CD4-positive, alpha-beta T cell treated with Interleukin-21 for 1 hour (primary cell): ENCODE data around the gene TUBA3E.
"Not testable (repeated sequence)": the region's sequence is repeated elsewhere in the genome, so short reads cannot be mapped to it uniquely, and the experiment has no call there.

Experiments
- DNase-seq: peaks from one replicate; pipeline ENCODE4 v3.0.0-alpha.2; 2020

Gene TUBA3E

GRCh38 chr2:130198343-130198742, at the start of gene TUBA3E:
Gene TUBA3E, minus strand, starts transcription at chr2:130198439. Its CDS starts 79 bp downstream, at chr2:130198360.
- no peak for DNase-seq

GRCh38 chr2:130246430-130246829, 48.2 kb upstream of the TUBA3E start:
- DNase-seq = no peak

- no peak for DNase-seq
These were observed 47.7 kb upstream of the TUBA3E start for GRCh38 chr2:130245976-130246375.

- DNase-seq = no peak
These were observed 45.1 kb upstream of the TUBA3E start for GRCh38 chr2:130243359-130243758.

GRCh38 chr2:130241041-130241707, 42.9 kb upstream of the TUBA3E start:
- no peak for DNase-seq

- not testable (repeated sequence) for DNase-seq
These were observed 41.3 kb upstream of the TUBA3E start for GRCh38 chr2:130239581-130239980.

GRCh38 chr2:130233066-130233465, 34.8 kb upstream of the TUBA3E start:
- not testable (repeated sequence) for DNase-seq

GRCh38 chr2:130231656-130232055, 33.4 kb upstream of the TUBA3E start:
- DNase-seq = no peak

GRCh38 chr2:130230907-130231306, 32.7 kb upstream of the TUBA3E start:
- DNase-seq = not testable (repeated sequence)

- not testable (repeated sequence) for DNase-seq
These were observed 32.1 kb upstream of the TUBA3E start for GRCh38 chr2:130230376-130230775.

- peak; percentile 37 for DNase-seq
These were observed 30.9 kb upstream of the TUBA3E start for GRCh38 chr2:130229161-130229510.

GRCh38 chr2:130228467-130229160, 30.4 kb upstream of the TUBA3E start:
- not testable (repeated sequence) for DNase-seq

GRCh38 chr2:130228005-130228404, 29.8 kb upstream of the TUBA3E start:
- not testable (repeated sequence) for DNase-seq

GRCh38 chr2:130222523-130222922, 24.3 kb upstream of the TUBA3E start:
- not testable (repeated sequence) for DNase-seq

- DNase-seq = not testable (repeated sequence)
These were observed 22.3 kb upstream of the TUBA3E start for GRCh38 chr2:130220505-130220904.

GRCh38 chr2:130219147-130219546, 20.9 kb upstream of the TUBA3E start:
- not testable (repeated sequence) for DNase-seq

- not testable (repeated sequence) for DNase-seq
These were observed 8.8 kb upstream of the TUBA3E start for GRCh38 chr2:130207051-130207450.

GRCh38 chr2:130203150-130203549, 4.9 kb upstream of the TUBA3E start:
- not testable (repeated sequence) for DNase-seq

GRCh38 chr2:130202518-130202917, 4.3 kb upstream of the TUBA3E start:
- not testable (repeated sequence) for DNase-seq

GRCh38 chr2:130196052-130196451, 2.2 kb downstream of the TUBA3E start:
- DNase-seq = not testable (repeated sequence)

- DNase-seq = not testable (repeated sequence)
These were observed 3.1 kb downstream of the TUBA3E start for GRCh38 chr2:130195089-130195635.

GRCh38 chr2:130193824-130194223, 4.4 kb downstream of the TUBA3E start:
- DNase-seq = not testable (repeated sequence)

- not testable (repeated sequence) for DNase-seq
These were observed 5.8 kb downstream of the TUBA3E start for GRCh38 chr2:130192451-130192850.

- not testable (repeated sequence) for DNase-seq
These were observed 6.9 kb downstream of the TUBA3E start for GRCh38 chr2:130191319-130191718.
